HepG2 (cell line): ENCODE measurements around the gene NRSN2. TPM values are rescaled to one million over a fixed set of nuclear protein-coding genes. Genes with fewer than 3 reads are reported as not detected.
A peak's percentile ranks its signal among the peaks of the same experiment; 100 is the strongest.

ENCODE experiments used
- ARNT ChIP-seq: fragments of 450-650 bp; IDR thresholded peaks from 2 replicates; pipeline ENCODE4 v1.6.1; 2017
- ATF3 ChIP-seq: sonication (generic); formaldehyde crosslinking; IDR thresholded peaks from 2 replicates; pipeline ENCODE4 v1.4.0; 2020; ENCODE audit warnings: missing genetic modification reagents
- CCAR2 ChIP-seq: fragments of 200-400 bp; formaldehyde crosslinking; optimal IDR thresholded peaks from 2 replicates; pipeline ENCODE3; 2018; ENCODE audit warnings: low read depth, mild to moderate bottlenecking, low read length, moderate library complexity
- EHMT2 ChIP-seq: fragments of 200-600 bp; sonication (generic); IDR thresholded peaks from 2 replicates; pipeline ENCODE4 v1.7.0; 2017; ENCODE audit warnings: antibody characterized with exemption, low read depth, low read length, borderline replicate concordance
- ELK4 ChIP-seq: sonication (generic); formaldehyde crosslinking; IDR thresholded peaks from 2 replicates; pipeline ENCODE4 v1.9.0; 2021; ENCODE audit warnings: missing genetic modification reagents, borderline replicate concordance
- EP300 ChIP-seq, 3 experiments: sonication (generic) in 1 of 3; formaldehyde crosslinking in 1 of 3; IDR thresholded peaks; 2 replicates each; pipeline versions ENCODE4 v1.5.1 to v1.6.1; 2011 to 2020; ENCODE audit warnings: low read depth in 2 of 3, low read length in 2 of 3, borderline replicate concordance in 1 of 3, improper control_type of control experiment in 1 of 3, mild to moderate bottlenecking in 1 of 3, missing genetic modification reagents in 1 of 3, moderate library complexity in 1 of 3
- KAT7 ChIP-seq: IDR thresholded peaks from 2 replicates; pipeline ENCODE4 v1.6.1; 2018; ENCODE audit warnings: borderline replicate concordance, missing compliant biosample characterization
- MXD1 ChIP-seq: sonication (generic); formaldehyde crosslinking; IDR thresholded peaks from 2 replicates; pipeline ENCODE4 v1.4.0; 2020; ENCODE audit warnings: mild to moderate bottlenecking, missing genetic modification reagents
- TARDBP ChIP-seq: sonication (generic); formaldehyde crosslinking; IDR thresholded peaks from 2 replicates; pipeline ENCODE4 v1.8.0; 2022; ENCODE audit warnings: mild to moderate bottlenecking, missing genetic modification reagents
- TBP ChIP-seq: sonication (generic); formaldehyde crosslinking; IDR thresholded peaks from 2 replicates; pipeline ENCODE4 v1.5.0; 2020; ENCODE audit warnings: missing genetic modification reagents
- TRIM22 ChIP-seq: fragments of 450-650 bp; IDR thresholded peaks from 2 replicates; pipeline ENCODE4 v1.6.1; 2017
- ZFP36L2 ChIP-seq: sonication (generic); formaldehyde crosslinking; IDR thresholded peaks from 2 replicates; pipeline ENCODE4 v1.4.0; 2020; ENCODE audit warnings: missing genetic modification reagents
- ZFP62 ChIP-seq: sonication (generic); formaldehyde crosslinking; IDR thresholded peaks from 2 replicates; pipeline ENCODE4 v1.4.0; 2020; ENCODE audit warnings: missing genetic modification reagents
- ZNF251 ChIP-seq: sonication (generic); formaldehyde crosslinking; IDR thresholded peaks from 2 replicates; pipeline ENCODE4 v1.9.0; 2021; ENCODE audit warnings: mild to moderate bottlenecking, missing genetic modification reagents
- ZNF264 ChIP-seq: sonication (generic); formaldehyde crosslinking; IDR thresholded peaks from 2 replicates; pipeline ENCODE4 v1.4.0; 2020; ENCODE audit warnings: missing genetic modification reagents
- ZNF326 ChIP-seq: sonication (generic); formaldehyde crosslinking; IDR thresholded peaks from 2 replicates; pipeline ENCODE4 v1.4.0; 2020; ENCODE audit warnings: missing genetic modification reagents, borderline replicate concordance
- ZNF432 ChIP-seq: sonication (generic); formaldehyde crosslinking; IDR thresholded peaks from 2 replicates; pipeline ENCODE4 v1.5.0; 2020; ENCODE audit warnings: missing genetic modification reagents, mild to moderate bottlenecking, borderline replicate concordance
- ZNF598 ChIP-seq: sonication (generic); formaldehyde crosslinking; IDR thresholded peaks from 2 replicates; pipeline ENCODE4 v1.5.1; 2020; ENCODE audit warnings: mild to moderate bottlenecking, missing genetic modification reagents, borderline replicate concordance
- ZNF639 ChIP-seq: conservative IDR thresholded peaks from 2 replicates; pipeline ENCODE4 v1.6.1; 2018; ENCODE audit warnings: missing genetic modification reagents
- ZNF883 ChIP-seq: sonication (generic); formaldehyde crosslinking; IDR thresholded peaks from 2 replicates; pipeline ENCODE4 v1.5.1; 2020; ENCODE audit warnings: mild to moderate bottlenecking, missing genetic modification reagents; ENCODE audit errors: not compliant biosample characterization
- polyA plus RNA-seq, 8 experiments: library from polyadenylated mRNA; depleted of rRNA in 3 of 8; stranded (reverse) in 7 of 8; unstranded in 1 of 8; fragments of >200 nt; fragmentation: Illumina TruSeq in 4 of 8; extraction: Trizol in 4 of 8; gene quantifications; 2 replicates each; pipeline versions ENCODE4 v1.2.1 to v1.2.3, GENCODE V29; 2011 to 2016; ENCODE audit warnings: low read depth in 4 of 8, missing spikeins in 1 of 8, mixed read lengths in 1 of 8; ENCODE audit not compliant: insufficient read depth in 1 of 8
- total RNA-seq, 5 experiments: library from RNA; depleted of rRNA; stranded (reverse); fragments of >200 nt; fragmentation: Illumina TruSeq; extraction: Trizol; gene quantifications; 2 replicates each; pipeline ENCODE4 v1.2.3, GENCODE V29; 2016; ENCODE audit warnings: low read depth in 1 of 5

NRSN2 gene
- total and polyA plus RNA-seq, 2 of the 13 experiments (the other 11 are each of a cell fraction or from before 2014, with no cell fraction given) = 32.3 to 49.4 TPM

- no peak for TF ChIP-seq ZNF251 (CRISPR knock-in tag)
- no peak for TF ChIP-seq ZNF598 (CRISPR knock-in tag)
- no peak for TF ChIP-seq ELK4 (CRISPR knock-in tag)
- TF ChIP-seq ZFP62 = no peak
- no peak for TF ChIP-seq CCAR2
- no peak for TF ChIP-seq EHMT2
- TF ChIP-seq ZFP36L2 (CRISPR knock-in tag) = no peak
- no peak for TF ChIP-seq MXD1
- TF ChIP-seq TBP (CRISPR knock-in tag) = no peak
- no peak for TF ChIP-seq TRIM22
- no peak; the same call in none of the 2 replicates for TF ChIP-seq TARDBP (CRISPR knock-in tag)
- TF ChIP-seq ARNT = no peak
- 0 out of 2 replicates have a peak, but pooled peaks have one; percentile 20 for TF ChIP-seq ZNF264
- no peak for TF ChIP-seq EP300 (IDR thresholded peaks at IDR 0.05; ENCODE audit: low read depth in 2 of 2, low read length in 2 of 2)
- TF ChIP-seq EP300 (CRISPR knock-in tag; IDR thresholded peaks at IDR 0.05; ENCODE audit: borderline replicate concordance) = no peak
- no peak for TF ChIP-seq ZNF639 (CRISPR knock-in tag)
- 0 out of 2 replicates have a peak, but pooled peaks have one; percentile 18 for TF ChIP-seq KAT7 (CRISPR knock-in tag)
- no peak for TF ChIP-seq ATF3
- TF ChIP-seq ZNF432 (CRISPR knock-in tag) = no peak
- TF ChIP-seq ZNF326 = 0 out of 2 replicates have a peak, but pooled peaks have one; percentile 34
- TF ChIP-seq ZNF883 = no peak
Observed at GRCh38 chr20:348972-349841, 2.3 kb downstream of the NRSN2 start (continued).
